H9 (cell line): ENCODE results near the gene ZFPM1. TPM values are rescaled to one million over a fixed set of nuclear protein-coding genes. Genes with fewer than 3 reads are reported as not detected.

Experiments used
- DNase-seq: peaks from one replicate; pipeline ENCODE4 v3.0.0-alpha.2; 2017
- H2AFZ ChIP-seq: one replicate; pipeline ENCODE4 v1.6.1; 2013; ENCODE audit warnings: mild to moderate bottlenecking, low read length, control low read depth, moderate library complexity
- H2AK5ac ChIP-seq: 2 replicates; pipeline ENCODE4 v1.6.1; 2013; ENCODE audit warnings: low read length, control low read depth, mixed read lengths; ENCODE audit not compliant: insufficient read length
- H2BK120ac ChIP-seq: one replicate; pipeline ENCODE4 v1.6.1; 2013; ENCODE audit warnings: low read depth, mild to moderate bottlenecking, low read length, control low read depth, inconsistent platforms; ENCODE audit not compliant: poor library complexity, severe bottlenecking
- H2BK12ac ChIP-seq: 2 replicates; pipeline ENCODE4 v1.6.1; 2013; ENCODE audit warnings: low read length, control low read depth, mixed read lengths, low read depth; ENCODE audit not compliant: insufficient read length
- H2BK15ac ChIP-seq: 2 replicates; pipeline ENCODE4 v1.6.1; 2013; ENCODE audit warnings: low read depth, low read length, control low read depth
- H2BK20ac ChIP-seq: one replicate; pipeline ENCODE4 v1.6.1; 2013; ENCODE audit warnings: low read depth, mild to moderate bottlenecking, low read length, control low read depth, inconsistent platforms; ENCODE audit not compliant: poor library complexity, severe bottlenecking
- H2BK5ac ChIP-seq: 2 replicates; pipeline ENCODE4 v1.6.1; 2013; ENCODE audit warnings: low read length, control low read depth, mixed read lengths; ENCODE audit not compliant: insufficient read length
- H3K14ac ChIP-seq: 2 replicates; pipeline ENCODE4 v1.6.1; 2013; ENCODE audit warnings: low read length, control low read depth; ENCODE audit not compliant: insufficient read depth
- H3K18ac ChIP-seq: 2 replicates; pipeline ENCODE4 v1.6.1; 2013; ENCODE audit warnings: low read depth, mild to moderate bottlenecking, mixed read lengths, low read length, control low read depth; ENCODE audit not compliant: insufficient read length
- H3K23ac ChIP-seq: 2 replicates; pipeline ENCODE4 v1.6.1; 2013; ENCODE audit warnings: low read length, control low read depth, mixed read lengths, low read depth; ENCODE audit not compliant: insufficient read length
- H3K23me2 ChIP-seq: 2 replicates; pipeline ENCODE4 v1.6.1; 2013; ENCODE audit warnings: low read depth, mild to moderate bottlenecking, mixed read lengths, low read length, control low read depth; ENCODE audit not compliant: insufficient read length, poor library complexity, severe bottlenecking
- H3K27ac ChIP-seq: 2 replicates; pipeline ENCODE4 v1.5.1; 2013; ENCODE audit warnings: low read length, control low read depth, mixed read lengths, low read depth; ENCODE audit not compliant: insufficient read length
- H3K27me3 ChIP-seq: 2 replicates; pipeline ENCODE4 v1.6.1; 2013; ENCODE audit warnings: low read length, control low read depth, inconsistent platforms; ENCODE audit not compliant: insufficient read depth
- H3K4ac ChIP-seq: 2 replicates; pipeline ENCODE4 v1.6.1; 2013; ENCODE audit warnings: low read depth, mild to moderate bottlenecking, control low read depth, inconsistent platforms, low read length, moderate library complexity
- H3K4me1 ChIP-seq: 2 replicates; pipeline ENCODE4 v1.6.1; 2013; ENCODE audit warnings: low read length, control low read depth, inconsistent platforms; ENCODE audit not compliant: insufficient read depth
- H3K4me2 ChIP-seq: 2 replicates; pipeline ENCODE4 v1.6.1; 2013; ENCODE audit warnings: low read length, control low read depth, mixed read lengths; ENCODE audit not compliant: insufficient read length, insufficient read depth
- H3K56ac ChIP-seq: 2 replicates; pipeline ENCODE4 v1.6.1; 2013; ENCODE audit warnings: low read depth, mild to moderate bottlenecking, mixed read lengths, low read length, control low read depth; ENCODE audit not compliant: insufficient read length
- H3K79me1 ChIP-seq: 2 replicates; pipeline ENCODE4 v1.6.1; 2013; ENCODE audit warnings: low read depth, mild to moderate bottlenecking, moderate library complexity, low read length, control low read depth, inconsistent platforms; ENCODE audit not compliant: insufficient read depth, poor library complexity, severe bottlenecking
- H3K79me2 ChIP-seq: 2 replicates; pipeline ENCODE4 v1.6.1; 2013; ENCODE audit warnings: low read length, control low read depth, inconsistent platforms; ENCODE audit not compliant: insufficient read depth
- H3K9ac ChIP-seq: 2 replicates; pipeline ENCODE4 v1.6.1; 2013; ENCODE audit warnings: low read length, control low read depth, mixed read lengths; ENCODE audit not compliant: insufficient read length; ENCODE audit errors: extremely low read depth
- H3K9me3 ChIP-seq: one replicate; pipeline ENCODE4 v1.6.1; 2013; ENCODE audit warnings: low read depth, low read length, inconsistent platforms; ENCODE audit not compliant: control insufficient read depth
- H3T11ph ChIP-seq: one replicate; pipeline ENCODE4 v1.6.1; 2013; ENCODE audit warnings: mild to moderate bottlenecking, low read length, control low read depth, inconsistent platforms
- H4K20me1 ChIP-seq: one replicate; pipeline ENCODE4 v1.6.1; 2013; ENCODE audit not compliant: control insufficient read depth, insufficient read length, insufficient read depth
- H4K5ac ChIP-seq: 2 replicates; pipeline ENCODE4 v1.6.1; 2013; ENCODE audit warnings: low read depth, mild to moderate bottlenecking, mixed read lengths, low read length, control low read depth; ENCODE audit not compliant: insufficient read length
- H4K8ac ChIP-seq: replicated peaks from 2 replicates; pipeline ENCODE4 v1.6.1; 2013; ENCODE audit warnings: low read length, control low read depth, mixed read lengths, low read depth; ENCODE audit not compliant: insufficient read length
- H4K91ac ChIP-seq: 2 replicates; pipeline ENCODE4 v1.6.1; 2013; ENCODE audit warnings: low read depth, mild to moderate bottlenecking, moderate library complexity, mixed read lengths, low read length, control low read depth; ENCODE audit not compliant: insufficient read length
- H3K27ac Mint-ChIP-seq, 3 experiments: 2 replicates in 2 of 3; 3 replicates in 1 of 3; pipeline ENCODE4 v1.8.0; 2020 to 2021; ENCODE audit warnings: mixed read lengths in 3 of 3, mild to moderate bottlenecking in 1 of 3, moderate library complexity in 1 of 3
- H3K27me3 Mint-ChIP-seq: 2 replicates; pipeline ENCODE4 v1.8.0; 2021; ENCODE audit warnings: low read depth, mild to moderate bottlenecking, moderate library complexity, mixed read lengths
- H3K36me3 Mint-ChIP-seq, 3 experiments: 2 replicates in 2 of 3; 3 replicates in 1 of 3; pipeline ENCODE4 v1.8.0; 2020 to 2021; ENCODE audit warnings: low read depth in 3 of 3, mixed read lengths in 3 of 3; ENCODE audit not compliant: insufficient read depth in 1 of 3
- H3K4me1 Mint-ChIP-seq, 2 experiments: 2 replicates each; pipeline ENCODE4 v1.8.0; 2020; ENCODE audit warnings: mixed read lengths in 2 of 2
- H3K4me3 Mint-ChIP-seq, 2 experiments: 2 replicates in 1 of 2; 3 replicates in 1 of 2; pipeline ENCODE4 v1.8.0; 2020 to 2021; ENCODE audit warnings: mild to moderate bottlenecking in 2 of 2, mixed read lengths in 2 of 2, moderate library complexity in 1 of 2
- H3K9me3 Mint-ChIP-seq, 2 experiments: 2 replicates in 1 of 2; 3 replicates in 1 of 2; pipeline ENCODE4 v1.8.0; 2020; ENCODE audit warnings: mild to moderate bottlenecking in 2 of 2, mixed read lengths in 2 of 2, moderate library complexity in 1 of 2
- WGBS: extraction: QIAGEN DNeasy Blood & Tissue Kit; methylation state at CpG from one replicate; pipeline ENCODE4 v1.1.7; 2013; ENCODE audit warnings: missing lambda C conversion rate, low lambda C conversion rate, mixed read lengths; ENCODE audit not compliant: insufficient read length; ENCODE audit errors: extremely low coverage; 5-methylcytosine and 5-hydroxymethylcytosine counted together
- total RNA-seq: library from RNA; stranded (reverse); gene quantifications from 2 replicates; pipeline ENCODE4 v1.2.1, GENCODE V29; 2021
- TF ChIP-seq, protein P1 (sequence below): fragments of 200-600 bp; sonication (generic); conservative IDR thresholded peaks from 3 replicates; pipeline ENCODE4 v1.8.0; 2021; ENCODE audit warnings: antibody characterized with exemption, mild to moderate bottlenecking

ZFPM1 gene
- total RNA-seq, 1 experiment from 2014 or later: 3.6 TPM

DNA sequence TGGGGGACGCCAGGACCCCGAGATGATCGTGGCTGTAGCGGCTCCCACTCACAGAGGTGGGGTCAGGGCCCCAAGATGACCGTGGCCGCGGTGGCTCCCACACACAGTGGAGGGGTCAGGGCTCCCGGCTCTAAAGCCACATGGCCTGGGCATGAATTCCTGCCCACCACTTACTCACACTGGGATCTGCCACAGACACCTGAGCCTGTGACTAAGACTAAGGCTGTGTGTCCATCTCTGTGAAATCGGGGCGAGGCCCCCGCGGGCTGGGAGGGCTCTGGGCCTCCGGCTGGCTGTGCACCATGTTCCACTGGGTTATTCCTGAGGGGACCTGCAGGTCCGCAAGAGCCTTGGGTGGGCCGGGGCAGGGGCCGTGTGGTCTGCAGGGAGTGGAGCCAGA, 18.5 kb downstream of the ZFPM1 start:
- Histone ChIP-seq H3K18ac (no peak overlapping the region), H3K27me3 (no peaks in the 10 kb centered on the region), H3K4me1 (no peaks in the 10 kb centered on the region), H3K4me2 (no peak overlapping the region), H3T11ph (no peak overlapping the region), H3K14ac (no peak overlapping the region), H2AFZ (no peak overlapping the region), H3K9me3 (no peaks in the 10 kb centered on the region), H2AK5ac (no peak overlapping the region), H3K79me2 (no peaks in the 10 kb centered on the region), H3K23ac (no peak overlapping the region), H2BK5ac (no peak overlapping the region), H3K23me2 (no peaks in the 10 kb centered on the region), H2BK15ac (no peak overlapping the region), H4K91ac (no peak overlapping the region), H3K4ac (no peak overlapping the region), H2BK120ac (no peak overlapping the region), H3K9ac (no peak overlapping the region), H3K56ac (no peak overlapping the region), H4K8ac (no peak overlapping the region), H3K27ac (no peak overlapping the region), H3K79me1 (no peaks in the 10 kb centered on the region), H2BK12ac (no peak overlapping the region), H4K5ac (no peak overlapping the region), H4K20me1 (no peaks in the 10 kb centered on the region), H2BK20ac (no peak overlapping the region)
- no CpG with 5 or more reads among the region's 16 CpGs for WGBS
- DNase-seq: no peak
- H3K27ac Mint-ChIP-seq: no peak overlapping the region; a peak in 1 of 7 replicates
- no peak overlapping the region for H3K4me3 Mint-ChIP-seq
- no peaks in the 10 kb centered on the region for H3K9me3 Mint-ChIP-seq
- TF ChIP-seq, protein P1, sequence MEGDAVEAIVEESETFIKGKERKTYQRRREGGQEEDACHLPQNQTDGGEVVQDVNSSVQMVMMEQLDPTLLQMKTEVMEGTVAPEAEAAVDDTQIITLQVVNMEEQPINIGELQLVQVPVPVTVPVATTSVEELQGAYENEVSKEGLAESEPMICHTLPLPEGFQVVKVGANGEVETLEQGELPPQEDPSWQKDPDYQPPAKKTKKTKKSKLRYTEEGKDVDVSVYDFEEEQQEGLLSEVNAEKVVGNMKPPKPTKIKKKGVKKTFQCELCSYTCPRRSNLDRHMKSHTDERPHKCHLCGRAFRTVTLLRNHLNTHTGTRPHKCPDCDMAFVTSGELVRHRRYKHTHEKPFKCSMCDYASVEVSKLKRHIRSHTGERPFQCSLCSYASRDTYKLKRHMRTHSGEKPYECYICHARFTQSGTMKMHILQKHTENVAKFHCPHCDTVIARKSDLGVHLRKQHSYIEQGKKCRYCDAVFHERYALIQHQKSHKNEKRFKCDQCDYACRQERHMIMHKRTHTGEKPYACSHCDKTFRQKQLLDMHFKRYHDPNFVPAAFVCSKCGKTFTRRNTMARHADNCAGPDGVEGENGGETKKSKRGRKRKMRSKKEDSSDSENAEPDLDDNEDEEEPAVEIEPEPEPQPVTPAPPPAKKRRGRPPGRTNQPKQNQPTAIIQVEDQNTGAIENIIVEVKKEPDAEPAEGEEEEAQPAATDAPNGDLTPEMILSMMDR: no peak
- H3K27me3 Mint-ChIP-seq: peaks cover 4% of the 10 kb centered on the region
- no peaks in the 10 kb centered on the region for H3K36me3 Mint-ChIP-seq
- H3K4me1 Mint-ChIP-seq: peaks cover 4 to 21% of the 10 kb centered on the region in 2 experiments
